ENCODE results near the gene PLAGL2.

- TF ChIP-seq NFYB (CRISPR knock-in tag; conservative IDR thresholded peaks at IDR 0.05; ENCODE audit: low read depth) (no peak), ZNF138 (CRISPR knock-in tag; conservative IDR thresholded peaks at IDR 0.05) (no peak), MLX (CRISPR knock-in tag; IDR thresholded peaks at IDR 0.05) (no peak), CTCF (IDR thresholded peaks at IDR 0.05) (no peak)
Observed at GRCh38 chr20:32244150-32244823, 36.7 kb upstream of the PLAGL2 start.
